ENCODE results near the gene FNIP2.

GRCh38 chr4:158869001-158869400 is 100.2 kb downstream of the FNIP2 start:
- no peak for TF ChIP-seq POLR2A (IDR thresholded peaks at IDR 0.05)
- no peak for TF ChIP-seq CTCF (IDR thresholded peaks at IDR 0.05)
